K562 (cell line): ENCODE results near the gene TMEM86A. TPM values are rescaled to one million over a fixed set of nuclear protein-coding genes. Genes with fewer than 3 reads are reported as not detected.

ENCODE experiments used
- ATAC-seq: fragments of 200-7000 bp; cut with Tn5 transposase; 3 replicates; pipeline ENCODE4 v1.9.1; 2020; ENCODE audit warnings: moderate library complexity
- BruUV-seq: library from RNA; stranded (reverse); fragments of 400-500 nt; replicated peaks from 2 replicates; lab custom pipeline; 2021; lab: Mats Ljungman, UMichigan
- CTCF ChIA-PET: fragments of 300-600 bp; formaldehyde crosslinking; extraction: SDS; loops from one replicate; lab custom pipeline; 2021; ENCODE audit warnings: low intra/inter-chr PET ratio; lab: Yijun Ruan, JAX
- POLR2A ChIA-PET: fragments of 300-600, 350-650 bp; sonication (Branson Sonifier 250); formaldehyde crosslinking; extraction: SDS; loops from one replicate; lab custom pipeline; 2021; ENCODE audit warnings: antibody characterized with exemption, inconsistent platforms; lab: Yijun Ruan, JAX
- DNase-seq, 4 experiments: peaks; one replicate each; pipeline versions ENCODE4 v3.0.0 to v3.0.0-alpha.2; 2011 to 2018; ENCODE audit warnings: low spot score in 3 of 4, mixed read lengths in 3 of 4; ENCODE audit errors: extremely low read depth in 1 of 4
- FAIRE-seq: peaks from 2 replicates; lab custom pipeline; 2011; peaks lifted over from hg19 to GRCh38; lab: Jason Lieb, UNC
- H2AFZ ChIP-seq: 2 replicates; pipeline ENCODE4 v1.6.0; 2011; ENCODE audit warnings: low read depth, low read length, control low read depth, inconsistent platforms
- H3K27ac ChIP-seq: fragments of 200-600 bp; 3 replicates; pipeline ENCODE4 v1.8.0; 2011; ENCODE audit warnings: low read depth, mild to moderate bottlenecking, control low read depth, inconsistent platforms, low read length, moderate library complexity, mixed read lengths; ENCODE audit errors: extremely low read depth
- H3K27me3 ChIP-seq, 2 experiments: fragments of 300-600 bp in 1 of 2; 2 replicates in 1 of 2; 3 replicates in 1 of 2; pipeline versions ENCODE4 v1.6.0 to v1.8.0; 2011; ENCODE audit warnings: inconsistent platforms in 2 of 2, low read length in 2 of 2, mild to moderate bottlenecking in 1 of 2, mixed read lengths in 1 of 2, moderate library complexity in 1 of 2; ENCODE audit not compliant: control insufficient read depth in 2 of 2, insufficient read depth in 2 of 2
- H3K36me3 ChIP-seq: fragments of 300-600 bp; 3 replicates; pipeline ENCODE4 v1.8.0; 2011; ENCODE audit warnings: mild to moderate bottlenecking, low read length, inconsistent platforms; ENCODE audit not compliant: control insufficient read depth, insufficient read depth
- H3K4me1 ChIP-seq, 2 experiments: fragments of 200-600 bp in 1 of 2; replicated peaks in 1 of 2; 2 replicates in 1 of 2; 3 replicates in 1 of 2; pipeline versions ENCODE4 v1.5.1 to v1.8.0; 2011; ENCODE audit warnings: inconsistent platforms in 2 of 2, low read length in 2 of 2, mild to moderate bottlenecking in 1 of 2, mixed read lengths in 1 of 2, moderate library complexity in 1 of 2; ENCODE audit not compliant: control insufficient read depth in 2 of 2, insufficient read depth in 2 of 2
- H3K4me2 ChIP-seq: 2 replicates; pipeline ENCODE4 v1.6.1; 2011; ENCODE audit warnings: low read length, control low read depth, inconsistent platforms, mixed read lengths; ENCODE audit not compliant: insufficient read depth
- H3K4me3 ChIP-seq: fragments of 200-600 bp; sonication (generic), shearing (Covaris generic); 2 replicates; pipeline ENCODE4 v1.5.1; 2016; ENCODE audit warnings: control low read depth, inconsistent platforms
- H3K79me2 ChIP-seq: fragments of 200-600 bp; 3 replicates; pipeline ENCODE4 v1.8.0; 2011; ENCODE audit warnings: low read length, inconsistent platforms; ENCODE audit not compliant: control insufficient read depth, insufficient read depth
- H3K9ac ChIP-seq, 2 experiments: 2 replicates each; pipeline versions ENCODE4 v1.6.0 to v1.6.1; 2011; ENCODE audit warnings: low read depth in 2 of 2, low read length in 2 of 2, control low read depth in 1 of 2, inconsistent platforms in 1 of 2, mild to moderate bottlenecking in 1 of 2, mixed read lengths in 1 of 2; ENCODE audit not compliant: insufficient read depth in 1 of 2
- H3K9me1 ChIP-seq: one replicate; pipeline ENCODE4 v1.6.0; 2011; ENCODE audit warnings: inconsistent platforms, mild to moderate bottlenecking, low read length, moderate library complexity; ENCODE audit not compliant: control insufficient read depth, insufficient read depth
- H3K9me3 ChIP-seq: replicated peaks from 2 replicates; pipeline ENCODE4 v1.5.1; 2011; ENCODE audit warnings: low read depth, low read length, inconsistent platforms; ENCODE audit not compliant: control insufficient read depth, insufficient read depth
- H4K20me1 ChIP-seq: replicated peaks from 2 replicates; pipeline ENCODE4 v1.6.1; 2011; ENCODE audit warnings: low read length, inconsistent platforms, mixed read lengths; ENCODE audit not compliant: control insufficient read depth, insufficient read depth
- HDAC8 ChIP-seq: fragments of 450-650 bp; IDR thresholded peaks from 2 replicates; pipeline ENCODE4 v1.6.1; 2016; ENCODE audit warnings: mild to moderate bottlenecking, missing genetic modification characterization, moderate library complexity, missing compliant biosample characterization
- NFRKB ChIP-seq: fragments of 450-650 bp; IDR thresholded peaks from 2 replicates; pipeline ENCODE4 v1.6.1; 2016; ENCODE audit warnings: low read depth
- ZNF24 ChIP-seq: fragments of 450-650 bp; IDR thresholded peaks from 2 replicates; pipeline ENCODE4 v1.6.1; 2016
- ZNF280B ChIP-seq: fragments of 250-450 bp; sonication (Bioruptor Pico); IDR thresholded peaks from 2 replicates; pipeline ENCODE4 v1.5.1; 2021; ENCODE audit warnings: mild to moderate bottlenecking
- ZNF431 ChIP-seq: sonication (generic); formaldehyde crosslinking; IDR thresholded peaks from 2 replicates; pipeline ENCODE4 v1.8.0; 2022; ENCODE audit warnings: mild to moderate bottlenecking, missing genetic modification reagents
- WGBS: fragments of 100-300 bp; shearing (Covaris generic); methylation state at CpG from one replicate; pipeline ENCODE4 v1.1.6; 2016; ENCODE audit warnings: low coverage, mixed read lengths; ENCODE audit not compliant: insufficient coverage; ENCODE audit errors: missing lambda C conversion rate; 5-methylcytosine and 5-hydroxymethylcytosine counted together
- in situ Hi-C: fragments of 300-500 bp; cut with MboI; formaldehyde crosslinking; loops from 4 replicates; pipeline ENCODE4 v1.15.0; 2018; ENCODE audit warnings: inconsistent platforms, mixed read lengths
- intact Hi-C: fragments of 100-400 bp; cut with micrococcal nuclease; formaldehyde crosslinking; loops from 2 replicates; pipeline ENCODE4 v1.14.2; 2022
- polyA plus RNA-seq, 8 experiments: library from polyadenylated mRNA; depleted of rRNA in 4 of 8; stranded (reverse) in 5 of 8; unstranded in 3 of 8; fragments of >200 nt; fragmentation: Nextera tagmentation in 2 of 8; fragmentation: Illumina TruSeq in 1 of 8; extraction: Ambion mirVana in 2 of 8; extraction: Trizol in 1 of 8; gene quantifications; 2 replicates each; pipeline versions ENCODE4 v1.2.1 to v1.2.3, GENCODE V29; 2011 to 2014; ENCODE audit warnings: inconsistent platforms in 1 of 8, missing spikeins in 1 of 8
- total RNA-seq, 7 experiments: library from RNA; depleted of rRNA in 6 of 7; stranded (reverse); fragments of >200 nt in 6 of 7; fragmentation: Illumina TruSeq in 2 of 7; extraction: Trizol in 2 of 7; gene quantifications; 2 replicates each; pipeline versions ENCODE4 v1.2.1 to v1.2.3, GENCODE V29; 2011 to 2021; ENCODE audit warnings: low replicate concordance in 1 of 7

TMEM86A gene
- total and polyA plus RNA-seq, 9 of the 15 experiments (the other 6 are each of a cell fraction or from before 2014, with no cell fraction given), result 0.22 to 1.3 (median 0.40) TPM; not detected in 2

GRCh38 chr11:18650353-18650752 is 48.2 kb upstream of the TMEM86A start:
- no TSS peak for BruUV-seq
- Histone ChIP-seq H3K9ac (no peak overlapping the region), H3K4me1 (peaks cover 6 to 14% of the 10 kb centered on the region in 2 experiments), H3K27me3 (no peaks in the 10 kb centered on the region), H3K4me2 (peak overlapping the region; percentile 58; the same call in 1 of the 2 replicates), H3K79me2 (no peaks in the 10 kb centered on the region), H4K20me1 (no peaks in the 10 kb centered on the region), H3K9me1 (no peaks in the 10 kb centered on the region), H3K36me3 (no peaks in the 10 kb centered on the region), H2AFZ (peak overlapping the region; percentile 98), H3K27ac (peak overlapping the region; percentile 25; the same call in 1 of the 3 replicates), H3K4me3 (no peak overlapping the region), H3K9me3 (0 out of 2 replicates have a peak, but pooled peaks cover 2% of the 10 kb centered on the region)
- WGBS, result 70% methylated on average over 4 of the region's 4 CpGs
- DNase-seq (no peak), FAIRE-seq (no peak), ATAC-seq (no peak)
- ChIA-PET CTCF (interaction anchor here (0.5 to 1.3 kb wide), 2 partner anchors 110 to 118 kb away, joined by 3 to 9 read pairs; no protein-coding TSS in a partner anchor), POLR2A (interaction anchor here (0.6 to 1.7 kb wide), 4 partner anchors 17 to 406 kb away, joined by 3 read pairs; no protein-coding TSS in a partner anchor)
- TF ChIP-seq NFRKB (no peak), ZNF24 (no peak), HDAC8 (tag) (no peak), ZNF280B (CRISPR knock-in tag) (no peak), ZNF431 (CRISPR knock-in tag) (no peak)
- intact Hi-C loops, result no loop called here
- in situ Hi-C loops, result loop anchor here (10.0 kb wide), 1 partner anchor 396 kb away; no protein-coding TSS in a partner anchor
